Upper lobe of left lung (tissue), 6 donors: Measurements from ENCODE around the gene NLRC4. TPM values are rescaled to one million over a fixed set of nuclear protein-coding genes. Genes with fewer than 3 reads are reported as not detected.

Experiments used
- ATAC-seq, 2 donors: fragments of 200-7000 bp; cut with Tn5 transposase; one replicate each; pipeline ENCODE4 v1.9.1; 2022; ENCODE audit warnings: mild to moderate bottlenecking in 2 of 2, moderate library complexity in 2 of 2; ENCODE audit not compliant: low FRiP score in 2 of 2
- DNase-seq, 2 donors: peaks; one replicate each; pipeline ENCODE4 v3.0.0-alpha.2; 2019 to 2020
- H3K27ac ChIP-seq, 4 donors: fragments of 200-600 bp; sonication (generic); one replicate each; pipeline ENCODE4 v1.5.1; 2016 to 2019
- H3K27me3 ChIP-seq, 4 donors: fragments of 200-600 bp; sonication (generic); one replicate each; pipeline ENCODE4 v1.5.1; 2017 to 2019
- H3K36me3 ChIP-seq, 4 donors: fragments of 200-600 bp; sonication (generic); one replicate each; pipeline ENCODE4 v1.5.1; 2016 to 2019
- H3K4me1 ChIP-seq, 4 donors: fragments of 200-600 bp; sonication (generic); one replicate each; pipeline ENCODE4 v1.5.1; 2018 to 2019
- H3K4me3 ChIP-seq, 4 donors: fragments of 200-600 bp; sonication (generic); one replicate each; pipeline ENCODE4 v1.5.1; 2017 to 2019; ENCODE audit warnings: mild to moderate bottlenecking in 2 of 4, moderate library complexity in 1 of 4
- H3K9me3 ChIP-seq, 4 donors: fragments of 200-600 bp; sonication (generic); one replicate each; pipeline ENCODE4 v1.5.1; 2018 to 2019
- CTCF ChIP-seq, 6 experiments: fragments of 450-650 bp in 4 of 6; fragments of 200-600 bp in 2 of 6; sonication (generic) in 2 of 6; IDR thresholded peaks; one replicate each; pipeline ENCODE4 v1.5.1; 2016 to 2019; ENCODE audit warnings: antibody characterized with exemption in 6 of 6
- EP300 ChIP-seq, 4 donors: sonication (generic); formaldehyde crosslinking; IDR thresholded peaks; one replicate each; pipeline ENCODE4 v1.5.1; 2017; ENCODE audit warnings: antibody characterized with exemption in 4 of 4, control low read depth in 2 of 4
- POLR2A ChIP-seq, 4 donors: fragments of 450-650 bp; IDR thresholded peaks; one replicate each; pipeline ENCODE4 v1.5.1; 2016 to 2017; ENCODE audit warnings: antibody characterized with exemption in 4 of 4, mild to moderate bottlenecking in 2 of 4
- POLR2AphosphoS5 ChIP-seq, 2 donors: sonication (generic); formaldehyde crosslinking; IDR thresholded peaks; one replicate each; pipeline ENCODE4 v1.5.1; 2017; ENCODE audit warnings: antibody characterized with exemption in 2 of 2
- WGBS, 2 donors: methylation state at CpG; one replicate each; pipeline ENCODE4 v1.1.5; 2017 to 2018; 5-methylcytosine and 5-hydroxymethylcytosine counted together
- total RNA-seq, 6 donors: library from RNA; depleted of rRNA in 4 of 6; stranded (reverse); fragments of >200 nt in 4 of 6; gene quantifications; one replicate each; pipeline versions ENCODE4 v1.1.0 to v1.2.1, GENCODE V29; 2016 to 2021
- donor health status: DM: no; HTN: no; CAD: no; lungs with moderate emphysema.
- donor health status: DM: no; HTN: yes; CAD: no; lungs with severe emphysema.

Gene NLRC4
- total RNA-seq, 6 donors from 2014 or later = 6.3 to 22.4 (median 10.6) TPM

DNA sequence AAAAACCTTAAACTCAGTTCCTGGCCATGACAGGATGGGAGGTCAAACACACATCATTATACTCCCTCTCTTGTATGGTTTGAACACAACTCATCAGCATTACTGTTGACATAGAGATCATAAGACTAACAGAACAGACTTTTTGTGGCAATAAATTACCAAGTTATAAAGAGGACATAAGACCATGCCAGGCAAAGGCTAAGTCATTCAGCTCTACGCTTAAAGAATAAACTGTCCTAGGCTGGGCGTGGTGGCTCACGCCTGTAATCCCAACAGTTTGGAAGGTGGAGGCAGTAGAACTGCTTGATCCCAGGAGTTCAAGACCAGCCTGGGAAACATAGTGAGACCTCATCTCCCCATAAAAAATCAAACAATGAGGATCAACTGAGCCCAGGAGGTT, 16.4 kb downstream of the NLRC4 start:
- Histone ChIP-seq H3K36me3 (no peaks in the 10 kb centered on the region), H3K9me3 (no peaks in the 10 kb centered on the region), H3K27me3 (no peaks in the 10 kb centered on the region), H3K4me3 (no peak overlapping the region), H3K27ac (no peak overlapping the region), H3K4me1 (no peaks in the 10 kb centered on the region)
- TF ChIP-seq EP300 (IDR thresholded peaks at IDR 0.05) = no peak
- no peak for TF ChIP-seq POLR2AphosphoS5 (IDR thresholded peaks at IDR 0.05)
- TF ChIP-seq CTCF (IDR thresholded peaks at IDR 0.05) = no peak
- no peak for TF ChIP-seq POLR2A (IDR thresholded peaks at IDR 0.05)
- DNase-seq = no peak
- no peak for ATAC-seq
- WGBS, 2 donors = 78 to 98% methylated on average over 3 of the region's 3 CpGs

- 74 to 85% methylated on average over 4 of the region's 4 CpGs for WGBS, 2 donors
- DNase-seq = no peak
- H3K36me3 ChIP-seq = no peaks in the 10 kb centered on the region
- H3K27me3 ChIP-seq = no peaks in the 10 kb centered on the region
- no peak overlapping the region for H3K27ac ChIP-seq
- no peaks in the 10 kb centered on the region for H3K9me3 ChIP-seq
- TF ChIP-seq EP300 (IDR thresholded peaks at IDR 0.05) = no peak
- H3K4me3 ChIP-seq = no peak overlapping the region
- no peaks in the 10 kb centered on the region for H3K4me1 ChIP-seq
- ATAC-seq = no peak
Observed at GRCh38 chr2:32246911-32247310, 17.8 kb downstream of the NLRC4 start.

DNA sequence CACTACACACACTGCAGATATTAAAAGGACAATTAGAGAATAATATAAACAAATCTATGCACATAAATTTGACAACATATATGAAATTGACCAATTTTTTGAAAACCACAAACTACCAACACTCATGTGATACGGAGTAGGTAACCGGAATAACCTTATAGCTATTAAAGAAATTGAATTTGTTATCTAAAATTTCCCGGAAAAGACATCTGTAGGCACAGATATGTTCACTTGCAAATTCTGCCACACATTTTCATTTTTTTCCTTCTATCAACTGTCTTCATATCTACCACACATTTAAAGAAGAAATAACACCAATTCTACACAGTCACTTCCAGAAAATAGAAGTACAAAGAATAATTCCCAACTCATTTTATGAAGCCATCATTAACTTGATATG, 22.4 kb downstream of the NLRC4 start:
- no peaks in the 10 kb centered on the region for H3K27me3 ChIP-seq
- H3K9me3 ChIP-seq = no peaks in the 10 kb centered on the region
- H3K4me1 ChIP-seq = no peaks in the 10 kb centered on the region
- DNase-seq (no peak), ATAC-seq (no peak)
- H3K27ac ChIP-seq = no peak overlapping the region
- no peak for TF ChIP-seq EP300 (IDR thresholded peaks at IDR 0.05)
- TF ChIP-seq CTCF (IDR thresholded peaks at IDR 0.05) = no peak
- no peak for TF ChIP-seq POLR2AphosphoS5 (IDR thresholded peaks at IDR 0.05)
- no peak for TF ChIP-seq POLR2A (IDR thresholded peaks at IDR 0.05)
- no peak overlapping the region for H3K4me3 ChIP-seq
- H3K36me3 ChIP-seq = peaks cover 0 to 9% (median 2%) of the 10 kb centered on the region in 4 donors
- WGBS, 2 donors = 94% methylated on average over 3 of the region's 3 CpGs

GRCh38 chr2:32237996-32238395, 26.7 kb downstream of the NLRC4 start:
- DNase-seq (no peak), ATAC-seq (no peak)
- H3K4me1 ChIP-seq = no peaks in the 10 kb centered on the region
- H3K27me3 ChIP-seq = no peaks in the 10 kb centered on the region
- H3K9me3 ChIP-seq = no peaks in the 10 kb centered on the region
- no peak overlapping the region for H3K4me3 ChIP-seq
- H3K27ac ChIP-seq = no peak overlapping the region
- no peak for TF ChIP-seq POLR2AphosphoS5 (IDR thresholded peaks at IDR 0.05)
- 87 to 91% methylated on average over 2 of the region's 2 CpGs for WGBS, 2 donors
- peaks cover 0 to 9% (median 2%) of the 10 kb centered on the region in 4 donors for H3K36me3 ChIP-seq

GRCh38 chr2:32237488-32237887, 27.2 kb downstream of the NLRC4 start:
- H3K4me1 ChIP-seq = no peaks in the 10 kb centered on the region
- no peaks in the 10 kb centered on the region for H3K9me3 ChIP-seq
- no peak for ATAC-seq
- DNase-seq = no peak
- no peaks in the 10 kb centered on the region for H3K27me3 ChIP-seq
- H3K36me3 ChIP-seq = peaks cover 0 to 9% (median 2%) of the 10 kb centered on the region in 4 donors
- 93 to 94% methylated on average over 2 of the region's 2 CpGs for WGBS, 2 donors
- no peak overlapping the region for H3K4me3 ChIP-seq
- no peak overlapping the region for H3K27ac ChIP-seq
- TF ChIP-seq POLR2A (IDR thresholded peaks at IDR 0.05) (no peak), EP300 (IDR thresholded peaks at IDR 0.05) (no peak), CTCF (IDR thresholded peaks at IDR 0.05) (no peak), POLR2AphosphoS5 (IDR thresholded peaks at IDR 0.05) (no peak)

DNA sequence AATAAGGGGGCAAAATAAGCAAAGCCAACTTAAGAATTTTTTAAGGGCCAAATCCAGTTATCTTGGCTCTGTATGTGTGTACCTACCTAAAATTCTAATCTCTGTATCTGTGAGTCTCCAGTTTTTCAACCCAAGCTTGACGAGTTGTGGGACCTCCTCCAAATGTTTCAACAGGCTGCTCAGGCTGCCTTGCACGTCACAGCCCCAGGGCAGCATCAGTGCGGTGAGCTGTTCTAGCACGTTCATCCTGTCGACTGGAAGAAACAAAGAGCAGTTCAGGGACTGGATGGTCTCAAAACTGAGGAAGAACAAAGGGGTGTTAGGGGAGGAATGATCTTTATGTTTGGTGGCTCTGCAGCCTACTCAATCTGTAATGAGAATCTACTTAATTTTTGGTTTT, 29.4 kb downstream of the NLRC4 start:
- ATAC-seq = no peak
- TF ChIP-seq POLR2AphosphoS5 (IDR thresholded peaks at IDR 0.05) (no peak), CTCF (IDR thresholded peaks at IDR 0.05) (no peak), EP300 (IDR thresholded peaks at IDR 0.05) (no peak), POLR2A (IDR thresholded peaks at IDR 0.05) (no peak)
- Histone ChIP-seq H3K27ac (no peak overlapping the region), H3K27me3 (no peaks in the 10 kb centered on the region), H3K4me1 (no peaks in the 10 kb centered on the region), H3K4me3 (no peak overlapping the region), H3K36me3 (peaks cover 0 to 9% (median 2%) of the 10 kb centered on the region in 4 donors), H3K9me3 (no peaks in the 10 kb centered on the region)
- no peak for DNase-seq
- WGBS, 2 donors = 79 to 83% methylated on average over 5 of the region's 5 CpGs
